Inflammatory macrophage treated with lipopolysaccharide for 4 hours (primary cell): ENCODE results near the gene BDP1.
"Not testable (repeated sequence)": the region's sequence is repeated elsewhere in the genome, so short reads cannot be mapped to it uniquely, and the experiment has no call there.

Experiments
- DNase-seq: peaks from one replicate; pipeline ENCODE4 v3.0.0-alpha.2; 2020

BDP1 gene

DNA sequence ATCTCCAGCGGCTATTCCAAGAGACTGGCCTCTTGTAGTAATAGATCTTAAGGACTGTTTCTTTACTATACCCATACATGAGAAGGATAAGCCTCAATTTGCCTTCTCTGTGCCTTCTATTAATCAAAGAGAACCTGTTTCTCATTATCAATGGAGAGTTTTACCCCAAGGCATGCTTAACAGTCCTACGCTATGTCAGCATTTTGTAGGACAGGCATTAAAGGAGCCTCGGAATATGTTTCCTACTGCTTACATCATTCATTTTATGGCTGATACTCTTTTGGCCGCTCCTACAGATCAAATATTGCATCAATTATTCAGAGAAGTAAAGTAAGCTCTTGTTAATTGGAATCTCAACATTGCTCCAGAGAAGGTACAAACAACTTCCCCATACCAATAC is 120.1 kb downstream of the BDP1 start:
- DNase-seq, result not testable (repeated sequence)

DNA sequence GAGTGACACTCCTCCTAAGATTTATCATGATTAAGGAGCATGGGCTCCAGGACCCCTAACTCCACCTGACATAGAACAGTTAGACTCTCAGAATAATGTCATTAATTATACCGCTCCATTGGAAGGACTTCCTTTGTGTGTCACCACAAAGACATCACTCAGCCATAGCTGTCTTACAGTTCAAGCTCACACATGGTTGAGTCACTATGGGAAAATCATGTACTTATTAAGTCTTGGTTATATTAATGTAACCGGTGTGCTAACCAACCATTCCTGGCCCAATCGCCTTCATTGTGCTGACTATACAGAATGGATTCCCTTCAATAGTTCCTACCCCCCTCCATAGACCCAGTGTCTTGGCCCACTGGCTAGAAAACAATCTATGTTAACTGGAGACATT is 120.8 kb downstream of the BDP1 start:
- DNase-seq, result no peak

DNA sequence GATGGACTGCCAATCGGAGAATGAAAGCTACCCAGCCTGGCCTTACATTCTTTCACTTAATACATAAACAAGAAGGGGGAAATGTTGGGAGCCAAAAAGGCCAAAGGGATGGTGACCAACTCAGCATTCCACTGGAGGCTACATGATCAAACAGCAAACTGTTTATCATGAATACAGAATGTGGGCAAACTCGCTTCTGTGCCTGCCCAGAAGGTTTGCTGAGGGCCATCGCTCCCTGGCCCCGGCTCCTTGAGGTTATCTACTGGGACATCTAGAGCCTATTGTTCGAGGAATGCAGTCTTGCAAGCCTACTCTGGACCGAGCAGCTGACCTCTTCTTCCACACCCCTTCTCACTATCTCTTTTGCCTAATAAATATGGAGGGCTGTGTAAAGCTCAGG is 122.4 kb downstream of the BDP1 start:
- not testable (repeated sequence) for DNase-seq

DNA sequence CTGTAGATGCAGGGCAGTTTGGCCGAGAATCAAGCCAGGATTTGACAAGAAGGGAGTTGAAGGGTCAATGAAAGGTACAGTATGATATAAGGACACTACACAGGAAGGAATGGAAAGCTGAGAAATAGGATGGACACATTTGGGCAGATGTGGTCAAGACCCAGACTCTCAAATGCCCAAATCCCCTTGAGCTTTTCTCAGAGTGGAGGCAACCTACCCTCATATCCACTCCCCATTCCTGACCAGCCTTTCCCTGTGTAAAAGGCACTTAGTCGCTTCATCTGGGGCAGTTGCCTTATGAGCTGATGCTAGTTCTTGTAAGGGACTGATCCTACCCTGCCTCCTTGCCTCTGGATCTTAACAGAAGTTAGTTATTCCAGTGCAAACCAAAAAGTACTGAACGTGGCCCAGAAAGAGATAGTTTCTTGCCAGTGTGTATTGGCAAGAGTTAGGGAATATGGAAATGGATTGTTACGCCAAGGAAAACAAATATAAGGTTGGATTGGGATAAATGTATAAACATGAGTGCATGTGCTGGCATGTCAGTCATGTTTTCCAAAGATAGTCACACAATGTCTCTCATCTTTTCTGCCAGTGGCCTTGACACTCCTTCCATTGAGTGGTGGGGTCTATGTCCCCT is 127.6 kb downstream of the BDP1 start:
- DNase-seq, result no peak

DNA sequence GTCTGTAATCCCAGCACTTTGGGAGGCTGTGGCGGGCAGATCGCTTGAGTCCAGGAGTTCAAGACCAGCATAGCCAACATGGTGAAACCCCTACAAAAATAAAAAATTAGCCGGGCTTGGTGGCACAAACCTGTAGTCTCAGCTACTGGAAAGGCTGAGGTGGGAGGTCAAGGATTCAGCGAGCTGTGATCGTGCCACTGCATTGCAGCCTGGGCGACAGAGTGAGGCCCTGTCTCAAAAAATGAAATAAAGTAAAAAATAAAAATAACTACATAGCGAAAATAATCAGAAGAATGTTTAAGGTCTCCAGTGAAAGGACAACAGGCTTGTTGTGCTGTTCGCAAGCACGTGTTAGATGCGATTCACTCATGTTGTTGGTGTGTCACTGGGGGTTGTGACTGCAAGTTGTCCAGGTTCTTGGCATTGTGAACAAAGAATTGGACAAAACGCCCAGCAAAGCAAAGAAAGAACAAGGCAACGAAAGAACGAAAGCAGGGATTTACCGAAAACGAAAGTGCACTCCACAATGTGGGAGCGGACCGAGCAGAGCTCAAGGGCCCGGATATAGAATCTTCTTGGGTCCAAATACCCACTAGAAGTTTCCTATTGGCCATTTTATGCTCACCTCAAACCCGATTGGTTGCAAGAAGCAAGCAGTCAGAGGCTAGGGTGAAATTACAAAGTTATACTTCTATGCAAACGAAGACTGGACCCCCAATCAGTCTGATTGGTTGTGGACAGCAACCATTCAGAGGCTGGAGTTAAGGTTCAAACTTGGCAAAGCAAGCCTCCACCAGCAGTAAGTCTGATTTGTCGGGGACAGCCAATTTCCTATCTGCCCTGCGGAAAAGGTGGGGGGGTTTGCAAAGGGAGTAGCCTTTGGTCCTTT is 130.8 kb downstream of the BDP1 start:
- peak; percentile 23 for DNase-seq

DNA sequence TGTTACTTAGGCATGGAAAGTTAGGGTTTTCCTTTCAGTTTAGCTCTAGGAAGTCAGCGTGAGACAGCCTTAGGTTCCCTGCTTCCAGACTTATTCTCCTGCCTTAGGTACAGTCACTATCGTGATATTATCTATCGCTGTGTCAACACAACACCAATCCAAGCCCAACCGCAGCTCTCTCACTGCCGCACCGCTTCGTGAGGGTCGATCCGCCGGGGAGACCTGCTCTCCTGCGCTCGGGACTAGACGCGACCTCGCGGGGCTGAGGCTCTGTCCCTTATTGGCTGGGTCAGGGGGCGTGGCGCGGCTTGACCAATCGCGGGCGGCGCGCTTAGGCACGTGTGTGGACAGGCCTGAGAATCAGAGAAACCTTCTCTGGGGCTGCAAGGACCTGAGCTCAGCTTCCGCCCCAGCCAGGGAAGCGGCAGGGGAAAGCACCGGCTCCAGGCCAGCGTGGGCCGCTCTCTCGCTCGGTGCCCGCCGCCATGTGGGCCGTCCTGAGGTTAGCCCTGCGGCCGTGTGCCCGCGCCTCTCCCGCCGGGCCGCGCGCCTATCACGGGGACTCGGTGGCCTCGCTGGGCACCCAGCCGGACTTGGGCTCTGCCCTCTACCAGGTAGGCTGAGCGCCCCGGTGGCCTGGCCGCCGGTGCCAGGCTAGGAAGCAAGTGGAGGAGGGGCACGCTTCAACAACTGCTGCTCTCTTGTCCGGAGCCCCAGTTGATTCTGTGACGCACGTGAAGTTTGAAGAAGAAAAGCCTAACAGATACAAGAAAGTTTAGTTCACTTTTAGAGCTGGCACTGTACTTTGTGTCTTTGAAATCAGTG is 131.7 kb downstream of the BDP1 start, which contains the start of gene MCCC2:
Gene MCCC2 (plus strand): TSS at position 400 of the 825 bp plus-strand sequence. CDS start 86 bp downstream, at position 486.
- DNase-seq, result peak; percentile 98

DNA sequence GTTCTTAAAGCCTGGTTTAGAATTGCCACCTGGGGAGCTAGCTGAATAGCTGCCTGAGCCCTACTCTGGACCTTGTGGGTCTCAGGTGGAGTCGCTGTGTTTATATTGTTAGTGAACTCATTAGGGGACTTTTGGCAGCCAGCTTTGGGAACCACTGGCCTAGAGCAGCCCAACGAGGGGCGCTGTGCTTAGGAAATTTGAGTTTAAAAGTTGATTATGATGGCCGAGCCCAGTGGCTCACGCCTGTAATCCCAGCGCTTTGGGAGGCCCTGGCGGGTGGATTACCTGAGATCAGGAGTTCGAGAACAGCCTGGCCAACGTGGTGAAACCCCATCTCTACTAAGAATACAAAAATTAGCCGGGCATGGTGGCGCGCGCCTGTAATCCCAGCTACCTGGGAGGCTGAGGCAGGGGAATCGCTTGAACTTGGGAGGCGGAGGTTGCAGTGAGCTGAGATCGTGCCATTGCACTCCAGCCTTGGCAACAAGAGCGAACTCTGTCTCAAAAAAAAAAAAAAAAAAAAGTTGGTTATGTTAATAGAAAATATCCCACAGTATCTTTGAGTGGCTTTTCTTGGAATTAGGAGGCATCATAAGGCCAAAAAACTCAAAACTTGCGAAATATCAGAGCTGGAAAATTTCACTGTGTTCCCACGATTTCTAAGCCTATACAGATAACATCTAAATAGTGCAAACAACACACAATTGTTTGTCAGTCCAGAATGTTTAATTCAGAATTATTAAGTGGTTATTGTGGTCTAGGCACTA is 132.5 kb downstream of the BDP1 start:
- DNase-seq, result no peak

DNA sequence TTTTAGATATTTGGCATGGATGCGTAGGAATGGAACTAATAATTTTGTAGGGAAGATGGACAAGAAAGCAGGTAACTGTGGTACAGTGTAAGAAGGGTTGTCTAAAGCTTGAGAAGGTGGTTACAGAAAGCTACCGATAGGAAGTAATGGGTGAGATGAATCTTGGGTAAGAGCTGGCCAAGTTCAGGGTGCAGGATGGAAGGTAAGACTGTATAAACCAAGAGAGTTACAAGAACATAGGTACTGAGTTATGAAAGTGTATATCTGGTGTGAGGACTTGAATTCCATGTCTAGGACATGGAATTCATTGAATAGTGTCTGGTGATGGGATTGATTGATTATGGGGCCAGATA is 133.1 kb downstream of the BDP1 start:
- DNase-seq, result no peak

DNA sequence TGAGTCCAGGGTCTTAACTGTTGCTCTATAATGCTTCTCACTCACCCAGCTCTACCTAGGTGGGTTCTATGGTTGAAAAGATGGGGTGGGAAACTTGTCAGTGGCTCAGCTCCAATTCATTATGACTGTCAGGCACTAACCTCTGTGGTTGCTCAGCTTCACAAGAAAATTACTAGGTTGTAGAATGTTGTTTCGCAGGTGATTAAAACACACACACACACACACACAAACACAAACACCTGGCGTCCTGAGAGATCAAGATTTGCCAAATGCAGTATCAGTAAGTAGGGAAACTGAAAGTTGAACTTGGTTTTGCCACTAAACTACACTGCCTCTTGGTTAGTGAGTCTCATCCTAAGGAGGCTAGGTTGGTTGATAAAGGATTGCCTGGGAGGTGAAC is 134.5 kb downstream of the BDP1 start:
- DNase-seq, result no peak

DNA sequence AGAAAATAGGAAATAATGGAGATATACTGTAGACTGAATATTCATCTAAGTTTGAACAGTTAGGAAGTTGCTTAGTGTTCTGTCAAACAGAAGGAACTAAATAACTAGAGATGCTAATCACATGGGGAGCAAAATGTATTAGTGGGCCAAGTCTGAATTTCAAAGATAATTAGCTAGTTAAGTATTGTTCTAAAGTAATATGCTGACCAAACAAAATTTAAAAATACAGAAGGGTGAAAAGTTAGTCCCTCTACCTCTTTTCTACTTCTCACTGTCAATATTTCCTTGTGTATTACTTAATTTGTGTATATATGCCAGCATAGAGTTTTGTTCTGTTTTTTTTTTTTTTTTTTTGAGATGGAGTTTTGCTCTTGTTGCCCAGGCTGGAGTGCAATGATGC is 135.6 kb downstream of the BDP1 start:
- DNase-seq, result no peak

DNA sequence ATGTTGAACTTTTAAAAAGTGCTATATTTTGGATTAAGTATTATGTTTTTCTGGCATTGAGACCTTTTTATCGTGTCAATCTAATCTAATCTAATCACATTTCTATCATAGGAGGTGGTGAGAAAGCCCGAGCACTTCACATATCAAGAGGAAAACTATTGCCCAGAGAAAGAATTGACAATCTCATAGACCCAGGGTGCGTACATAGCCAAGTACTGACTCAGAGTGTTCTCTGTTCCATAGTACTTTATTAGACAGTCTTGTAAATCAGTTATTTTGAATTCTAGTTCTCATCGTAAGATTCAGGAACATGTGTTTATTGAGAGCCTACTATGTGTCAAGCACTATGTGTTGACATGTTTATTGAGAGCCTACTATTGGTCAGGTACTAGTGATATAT is 140.7 kb downstream of the BDP1 start:
- DNase-seq, result no peak

DNA sequence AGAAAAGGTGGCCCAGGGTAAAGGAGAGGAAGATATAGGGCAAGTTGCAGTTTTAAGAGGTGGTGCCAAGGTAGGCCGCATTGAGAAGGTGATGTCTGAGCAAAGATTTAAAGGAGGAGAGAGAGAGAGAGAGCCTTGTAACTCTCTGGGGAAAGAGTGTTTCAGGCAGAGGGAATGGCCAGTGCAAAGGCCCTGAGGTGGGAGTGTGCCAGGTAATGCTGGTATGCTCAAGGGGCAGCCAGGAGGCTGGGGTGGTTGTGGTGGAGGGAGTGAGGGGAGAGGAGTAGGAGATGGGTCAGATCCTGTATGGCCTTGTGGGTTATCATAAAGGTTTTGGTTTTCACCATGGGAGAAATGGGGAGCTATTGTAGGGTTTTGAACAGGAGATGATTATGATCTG is 141.6 kb downstream of the BDP1 start:
- no peak for DNase-seq

DNA sequence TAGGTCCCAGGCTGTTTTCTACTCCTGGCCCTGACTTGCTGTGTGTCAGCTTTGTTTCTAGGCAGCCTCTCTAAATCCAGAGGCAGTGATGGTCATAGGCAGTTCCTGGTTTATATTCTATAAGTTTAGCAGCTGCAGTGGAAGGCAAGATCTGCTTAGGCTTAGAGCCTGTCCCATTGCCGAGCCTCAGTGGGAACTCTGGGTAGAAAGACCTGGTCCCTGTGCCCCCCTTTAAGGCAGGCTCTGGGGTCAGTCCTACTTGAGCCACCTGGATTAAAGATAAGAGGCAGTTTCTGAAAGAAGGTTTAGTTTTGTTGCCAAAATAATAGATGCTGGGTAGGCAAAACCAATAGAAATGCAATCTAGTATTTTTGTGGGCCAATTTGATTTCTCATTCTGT is 145.3 kb downstream of the BDP1 start:
- no peak for DNase-seq

DNA sequence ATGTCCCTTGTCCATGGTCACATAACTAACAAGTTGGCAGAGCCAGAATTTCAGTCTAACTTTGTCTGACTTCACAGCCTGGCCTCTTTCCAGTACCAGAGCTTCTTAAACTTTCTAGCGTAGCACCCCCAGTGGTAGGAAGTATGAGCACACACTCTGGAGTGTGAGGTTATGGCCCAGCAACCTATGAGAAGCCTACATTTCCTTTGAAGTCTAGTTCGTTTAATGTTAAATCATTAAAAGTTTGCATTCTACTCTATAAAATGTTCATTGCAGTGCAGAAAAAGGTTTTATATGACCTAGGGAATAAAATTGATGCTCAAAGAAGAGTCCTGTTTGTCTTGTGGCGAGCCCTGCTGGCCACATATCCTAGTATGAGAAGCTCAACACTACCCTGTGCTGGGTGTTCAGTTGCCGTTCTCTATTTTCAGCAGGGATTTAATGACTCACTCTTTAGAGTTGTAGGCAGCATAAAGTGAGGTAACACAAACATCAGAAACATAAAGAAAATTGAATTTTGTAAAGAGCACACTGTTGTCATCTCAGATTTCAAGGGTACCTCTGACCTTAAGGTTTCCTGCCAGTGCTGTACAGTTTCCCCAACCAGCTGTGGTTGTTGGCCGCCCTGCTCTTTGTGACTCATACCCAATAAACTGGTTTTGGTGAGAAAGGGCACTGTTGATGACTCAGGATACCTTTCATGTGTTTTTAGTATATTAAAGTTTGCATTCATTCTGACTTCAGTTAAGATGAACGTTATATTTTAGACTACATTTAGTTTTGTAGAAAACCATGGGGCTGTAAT is 146.0 kb downstream of the BDP1 start:
- DNase-seq, result peak; percentile 31

DNA sequence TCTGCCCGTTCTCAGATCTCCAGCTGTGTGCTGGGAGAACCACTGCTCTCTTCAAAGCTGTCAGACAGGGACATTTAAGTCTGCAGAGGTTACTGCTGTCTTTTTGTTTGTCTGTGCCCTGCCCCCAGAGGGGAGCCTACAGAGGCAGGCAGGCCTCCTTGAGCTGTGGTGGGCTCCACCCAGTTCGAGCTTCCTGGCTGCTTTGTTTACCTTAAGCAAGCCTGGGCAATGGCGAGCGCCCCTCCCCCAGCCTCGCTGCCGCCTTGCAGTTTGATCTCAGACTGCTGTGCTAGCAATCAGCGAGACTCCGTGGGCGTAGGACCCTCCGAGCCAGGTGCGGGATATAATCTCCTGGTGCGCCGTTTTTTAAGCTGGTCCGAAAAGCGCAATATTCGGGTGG is 154.5 kb downstream of the BDP1 start:
- DNase-seq, result not testable (repeated sequence)

DNA sequence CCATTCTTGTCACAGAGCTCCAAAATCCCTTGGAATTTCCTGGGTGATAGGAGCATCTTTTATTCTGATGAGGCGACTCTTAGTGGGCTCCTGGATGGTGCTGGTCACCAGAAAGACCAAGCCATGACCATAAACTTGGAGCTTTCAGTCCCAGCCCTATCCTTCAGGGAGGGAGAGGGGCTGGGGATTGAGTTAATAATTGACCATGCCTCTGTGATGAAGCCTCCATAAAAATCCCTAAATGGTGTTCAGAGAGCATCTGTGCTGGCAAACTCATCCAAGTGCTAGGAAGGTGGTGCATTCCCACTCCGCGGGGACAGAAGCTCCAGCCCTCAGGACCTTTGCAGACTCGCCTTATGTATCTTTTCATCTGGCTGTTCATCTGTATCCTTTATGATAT is 160.4 kb downstream of the BDP1 start:
- no peak for DNase-seq
